ENCODE measurements around the gene MACIR. TPM values are rescaled to one million over a fixed set of nuclear protein-coding genes. Genes with fewer than 3 reads are reported as not detected.

Gene MACIR
- total and polyA plus RNA-seq, 2 of the 13 experiments (the other 11 are each of a cell fraction or from before 2014, with no cell fraction given): 2.4 to 4.4 TPM

DNA sequence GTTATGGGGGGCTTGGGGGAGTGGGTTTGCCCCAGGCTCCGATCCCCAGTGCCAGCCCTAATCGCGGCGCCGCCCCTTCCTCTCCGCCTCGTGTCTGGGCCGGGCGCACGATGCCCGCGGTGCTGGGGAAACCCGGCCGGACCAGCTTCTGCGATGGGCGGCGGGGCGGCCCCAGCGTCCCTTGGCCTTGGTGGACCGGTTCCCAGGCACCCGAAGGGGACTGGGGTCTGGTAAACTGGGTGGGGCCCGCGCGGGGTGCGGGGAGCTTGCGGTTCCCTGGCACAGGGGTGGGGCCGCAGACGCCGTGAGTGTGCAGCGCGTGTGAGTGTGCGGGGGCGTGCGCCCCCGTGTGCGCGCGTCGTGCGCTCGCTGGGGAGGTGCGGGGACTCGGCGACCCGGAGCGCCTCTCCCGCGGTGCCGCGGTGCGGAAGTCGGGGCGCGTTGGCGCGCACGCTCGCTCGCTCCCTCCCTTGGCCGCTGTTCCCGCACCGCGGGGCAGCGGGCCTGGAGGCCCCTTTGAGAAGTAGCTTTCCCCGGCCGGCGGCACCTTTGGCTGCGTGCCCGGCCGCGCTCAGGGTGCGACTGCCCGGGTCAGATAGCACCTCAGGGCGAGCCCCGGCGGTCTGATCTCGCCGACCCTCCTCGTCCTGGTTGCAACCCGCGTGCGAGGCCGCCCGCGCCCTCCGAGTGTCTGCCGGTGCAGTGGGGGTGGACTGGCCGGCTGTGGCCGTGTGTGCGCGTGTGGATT lies 568 bp downstream of the MACIR start (continued):
- TF ChIP-seq EEA1 (CRISPR knock-in tag; IDR thresholded peaks at IDR 0.05; ENCODE audit: borderline replicate concordance): no peak
- no peak for TF ChIP-seq ZSCAN21 (CRISPR knock-in tag; IDR thresholded peaks at IDR 0.05; ENCODE audit: borderline replicate concordance)
- TF ChIP-seq, protein P1, sequence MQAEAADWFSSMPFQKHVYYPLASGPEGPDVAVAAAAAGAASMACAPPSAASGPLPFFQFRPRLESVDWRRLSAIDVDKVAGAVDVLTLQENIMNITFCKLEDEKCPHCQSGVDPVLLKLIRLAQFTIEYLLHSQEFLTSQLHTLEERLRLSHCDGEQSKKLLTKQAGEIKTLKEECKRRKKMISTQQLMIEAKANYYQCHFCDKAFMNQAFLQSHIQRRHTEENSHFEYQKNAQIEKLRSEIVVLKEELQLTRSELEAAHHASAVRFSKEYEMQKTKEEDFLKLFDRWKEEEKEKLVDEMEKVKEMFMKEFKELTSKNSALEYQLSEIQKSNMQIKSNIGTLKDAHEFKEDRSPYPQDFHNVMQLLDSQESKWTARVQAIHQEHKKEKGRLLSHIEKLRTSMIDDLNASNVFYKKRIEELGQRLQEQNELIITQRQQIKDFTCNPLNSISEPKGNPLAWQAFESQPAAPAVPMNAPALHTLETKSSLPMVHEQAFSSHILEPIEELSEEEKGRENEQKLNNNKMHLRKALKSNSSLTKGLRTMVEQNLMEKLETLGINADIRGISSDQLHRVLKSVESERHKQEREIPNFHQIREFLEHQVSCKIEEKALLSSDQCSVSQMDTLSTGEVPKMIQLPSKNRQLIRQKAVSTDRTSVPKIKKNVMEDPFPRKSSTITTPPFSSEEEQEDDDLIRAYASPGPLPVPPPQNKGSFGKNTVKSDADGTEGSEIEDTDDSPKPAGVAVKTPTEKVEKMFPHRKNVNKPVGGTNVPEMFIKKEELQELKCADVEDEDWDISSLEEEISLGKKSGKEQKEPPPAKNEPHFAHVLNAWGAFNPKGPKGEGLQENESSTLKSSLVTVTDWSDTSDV (CRISPR knock-in tag; IDR thresholded peaks at IDR 0.05): peak; percentile 69; the same call in 1 of the 2 replicates
- no peak; the same call in 1 of the 2 replicates for TF ChIP-seq ZNF232 (CRISPR knock-in tag; IDR thresholded peaks at IDR 0.05; ENCODE audit: borderline replicate concordance)
- no peak for TF ChIP-seq ZNF747 (CRISPR knock-in tag; IDR thresholded peaks at IDR 0.05; ENCODE audit: borderline replicate concordance)
- no peak for TF ChIP-seq JDP2 (CRISPR knock-in tag; IDR thresholded peaks at IDR 0.05; ENCODE audit: borderline replicate concordance)
- no peak for TF ChIP-seq U2AF1 (optimal IDR thresholded peaks at IDR 0.05; ENCODE audit: low read depth, low read length)
- TF ChIP-seq, protein P2, sequence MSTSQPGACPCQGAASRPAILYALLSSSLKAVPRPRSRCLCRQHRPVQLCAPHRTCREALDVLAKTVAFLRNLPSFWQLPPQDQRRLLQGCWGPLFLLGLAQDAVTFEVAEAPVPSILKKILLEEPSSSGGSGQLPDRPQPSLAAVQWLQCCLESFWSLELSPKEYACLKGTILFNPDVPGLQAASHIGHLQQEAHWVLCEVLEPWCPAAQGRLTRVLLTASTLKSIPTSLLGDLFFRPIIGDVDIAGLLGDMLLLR (CRISPR knock-in tag; IDR thresholded peaks at IDR 0.05): peak; percentile 60; the same call in 1 of the 2 replicates
- TF ChIP-seq, protein P3, sequence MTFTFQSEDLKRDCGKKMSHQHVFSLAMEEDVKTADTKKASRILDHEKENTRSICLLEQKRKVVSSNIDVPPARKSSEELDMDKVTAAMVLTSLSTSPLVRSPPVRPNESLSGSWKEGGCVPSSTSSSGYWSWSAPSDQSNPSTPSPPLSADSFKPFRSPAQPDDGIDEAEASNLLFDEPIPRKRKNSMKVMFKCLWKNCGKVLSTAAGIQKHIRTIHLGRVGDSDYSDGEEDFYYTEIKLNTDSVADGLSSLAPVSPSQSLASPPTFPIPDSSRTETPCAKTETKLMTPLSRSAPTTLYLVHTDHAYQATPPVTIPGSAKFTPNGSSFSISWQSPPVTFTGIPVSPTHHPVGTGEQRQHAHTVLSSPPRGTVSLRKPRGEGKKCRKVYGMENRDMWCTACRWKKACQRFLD (CRISPR knock-in tag; IDR thresholded peaks at IDR 0.05; ENCODE audit: borderline replicate concordance): no peak
- no peak for TF ChIP-seq MXD4 (CRISPR knock-in tag; IDR thresholded peaks at IDR 0.05)
- TF ChIP-seq, protein P4, sequence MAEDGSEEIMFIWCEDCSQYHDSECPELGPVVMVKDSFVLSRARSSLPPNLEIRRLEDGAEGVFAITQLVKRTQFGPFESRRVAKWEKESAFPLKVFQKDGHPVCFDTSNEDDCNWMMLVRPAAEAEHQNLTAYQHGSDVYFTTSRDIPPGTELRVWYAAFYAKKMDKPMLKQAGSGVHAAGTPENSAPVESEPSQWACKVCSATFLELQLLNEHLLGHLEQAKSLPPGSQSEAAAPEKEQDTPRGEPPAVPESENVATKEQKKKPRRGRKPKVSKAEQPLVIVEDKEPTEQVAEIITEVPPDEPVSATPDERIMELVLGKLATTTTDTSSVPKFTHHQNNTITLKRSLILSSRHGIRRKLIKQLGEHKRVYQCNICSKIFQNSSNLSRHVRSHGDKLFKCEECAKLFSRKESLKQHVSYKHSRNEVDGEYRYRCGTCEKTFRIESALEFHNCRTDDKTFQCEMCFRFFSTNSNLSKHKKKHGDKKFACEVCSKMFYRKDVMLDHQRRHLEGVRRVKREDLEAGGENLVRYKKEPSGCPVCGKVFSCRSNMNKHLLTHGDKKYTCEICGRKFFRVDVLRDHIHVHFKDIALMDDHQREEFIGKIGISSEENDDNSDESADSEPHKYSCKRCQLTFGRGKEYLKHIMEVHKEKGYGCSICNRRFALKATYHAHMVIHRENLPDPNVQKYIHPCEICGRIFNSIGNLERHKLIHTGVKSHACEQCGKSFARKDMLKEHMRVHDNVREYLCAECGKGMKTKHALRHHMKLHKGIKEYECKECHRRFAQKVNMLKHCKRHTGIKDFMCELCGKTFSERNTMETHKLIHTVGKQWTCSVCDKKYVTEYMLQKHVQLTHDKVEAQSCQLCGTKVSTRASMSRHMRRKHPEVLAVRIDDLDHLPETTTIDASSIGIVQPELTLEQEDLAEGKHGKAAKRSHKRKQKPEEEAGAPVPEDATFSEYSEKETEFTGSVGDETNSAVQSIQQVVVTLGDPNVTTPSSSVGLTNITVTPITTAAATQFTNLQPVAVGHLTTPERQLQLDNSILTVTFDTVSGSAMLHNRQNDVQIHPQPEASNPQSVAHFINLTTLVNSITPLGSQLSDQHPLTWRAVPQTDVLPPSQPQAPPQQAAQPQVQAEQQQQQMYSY (CRISPR knock-in tag; IDR thresholded peaks at IDR 0.05): no peak; the same call in 1 of the 2 replicates
- 0 out of 2 replicates have a peak, but pooled peaks have one; percentile 60 for TF ChIP-seq ZFAT (CRISPR knock-in tag; conservative IDR thresholded peaks at IDR 0.05)
- no peak for TF ChIP-seq DR1 (CRISPR knock-in tag; IDR thresholded peaks at IDR 0.05)
- no peak for TF ChIP-seq ZNF749 (CRISPR knock-in tag; IDR thresholded peaks at IDR 0.05; ENCODE audit: borderline replicate concordance)
- no peak for TF ChIP-seq U2AF2 (IDR thresholded peaks at IDR 0.05; ENCODE audit: low read depth, low read length)
- no peak for TF ChIP-seq ZNF781 (CRISPR knock-in tag; IDR thresholded peaks at IDR 0.05; ENCODE audit: borderline replicate concordance, not compliant biosample characterization)
- TF ChIP-seq MBNL3 (CRISPR knock-in tag; conservative IDR thresholded peaks at IDR 0.05): no peak
- TF ChIP-seq, protein P5, sequence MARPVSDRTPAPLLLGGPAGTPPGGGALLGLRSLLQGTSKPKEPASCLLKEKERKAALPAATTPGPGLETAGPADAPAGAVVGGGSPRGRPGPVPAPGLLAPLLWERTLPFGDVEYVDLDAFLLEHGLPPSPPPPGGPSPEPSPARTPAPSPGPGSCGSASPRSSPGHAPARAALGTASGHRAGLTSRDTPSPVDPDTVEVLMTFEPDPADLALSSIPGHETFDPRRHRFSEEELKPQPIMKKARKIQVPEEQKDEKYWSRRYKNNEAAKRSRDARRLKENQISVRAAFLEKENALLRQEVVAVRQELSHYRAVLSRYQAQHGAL (CRISPR knock-in tag; IDR thresholded peaks at IDR 0.05; ENCODE audit: not compliant biosample characterization): peak; percentile 82
- no peak for TF ChIP-seq POLR2AphosphoS5 (IDR thresholded peaks at IDR 0.05; ENCODE audit: low read depth, low read length)

Measured in HepG2 (cell line).